Thyroid gland (tissue), 4 donors: ENCODE data around the gene CD8A. TPM values are rescaled to one million over a fixed set of nuclear protein-coding genes. Genes with fewer than 3 reads are reported as not detected.

ENCODE experiments used
- DNase-seq, 2 donors: peaks; one replicate each; pipeline ENCODE4 v3.0.0-alpha.2; 2019
- H3K27ac ChIP-seq, 3 donors: fragments of 200-600 bp; sonication (generic); 1 replicate in 2 of 3; 2 replicates in 1 of 3; pipeline ENCODE4 v1.5.1; 2016 to 2019; ENCODE audit warnings: mild to moderate bottlenecking in 1 of 3, moderate library complexity in 1 of 3
- H3K27me3 ChIP-seq: fragments of 200-600 bp; sonication (generic); one replicate; pipeline ENCODE4 v1.5.1; 2019
- H3K36me3 ChIP-seq, 2 donors: fragments of 200-600 bp; sonication (generic); one replicate each; pipeline ENCODE4 v1.5.1; 2016 to 2019
- H3K4me1 ChIP-seq, 2 donors: fragments of 200-600 bp; sonication (generic); one replicate each; pipeline ENCODE4 v1.5.1; 2017 to 2019
- H3K4me3 ChIP-seq, 3 donors: fragments of 200-600 bp; sonication (generic); replicated peaks in 1 of 3; 1 replicate in 2 of 3; 2 replicates in 1 of 3; pipeline ENCODE4 v1.5.1; 2016; ENCODE audit warnings: mild to moderate bottlenecking in 1 of 3
- H3K9me3 ChIP-seq: fragments of 200-600 bp; sonication (generic); one replicate; pipeline ENCODE4 v1.5.1; 2017
- POLR2A ChIP-seq, 2 donors: fragments of 450-650 bp; IDR thresholded peaks; one replicate each; pipeline ENCODE4 v1.6.1; 2017; ENCODE audit warnings: antibody characterized with exemption in 2 of 2, mild to moderate bottlenecking in 2 of 2, moderate library complexity in 1 of 2
- WGBS, 2 donors: methylation state at CpG; one replicate each; pipeline ENCODE4 v1.1.5; 2017; 5-methylcytosine and 5-hydroxymethylcytosine counted together
- intact Hi-C: fragments of 100-400 bp; cut with DNase I; formaldehyde crosslinking; loops from one replicate; pipeline ENCODE4 v1.15.1; 2023
- total RNA-seq, 4 donors: library from RNA; depleted of rRNA; stranded (reverse); fragments of >200 nt; gene quantifications; one replicate each; pipeline ENCODE4 v1.2.3, GENCODE V29; 2016
- TF ChIP-seq, protein P1 (sequence below), 6 experiments: fragments of 200-600 bp in 3 of 6; fragments of 450-650 bp in 3 of 6; sonication (generic) in 3 of 6; IDR thresholded peaks; one replicate each; pipeline ENCODE4 v1.5.1; 2016 to 2019; ENCODE audit warnings: antibody characterized with exemption in 6 of 6, mild to moderate bottlenecking in 2 of 6, inconsistent platforms in 1 of 6, moderate library complexity in 1 of 6

CD8A gene
- total RNA-seq, 4 donors from 2014 or later = 1.2 to 4.3 (median 2.3) TPM

GRCh38 chr2:86778957-86779356 lies 11.8 kb downstream of the CD8A start:
- Histone ChIP-seq H3K27ac (no peak overlapping the region), H3K36me3 (no peaks in the 10 kb centered on the region), H3K9me3 (no peaks in the 10 kb centered on the region), H3K27me3 (no peaks in the 10 kb centered on the region), H3K4me3 (no peak overlapping the region), H3K4me1 (peaks cover 6 to 8% of the 10 kb centered on the region in 2 donors)
- DNase-seq = no peak
- WGBS, 2 donors = 62 to 68% methylated on average over 2 of the region's 2 CpGs
- TF ChIP-seq, protein P1, sequence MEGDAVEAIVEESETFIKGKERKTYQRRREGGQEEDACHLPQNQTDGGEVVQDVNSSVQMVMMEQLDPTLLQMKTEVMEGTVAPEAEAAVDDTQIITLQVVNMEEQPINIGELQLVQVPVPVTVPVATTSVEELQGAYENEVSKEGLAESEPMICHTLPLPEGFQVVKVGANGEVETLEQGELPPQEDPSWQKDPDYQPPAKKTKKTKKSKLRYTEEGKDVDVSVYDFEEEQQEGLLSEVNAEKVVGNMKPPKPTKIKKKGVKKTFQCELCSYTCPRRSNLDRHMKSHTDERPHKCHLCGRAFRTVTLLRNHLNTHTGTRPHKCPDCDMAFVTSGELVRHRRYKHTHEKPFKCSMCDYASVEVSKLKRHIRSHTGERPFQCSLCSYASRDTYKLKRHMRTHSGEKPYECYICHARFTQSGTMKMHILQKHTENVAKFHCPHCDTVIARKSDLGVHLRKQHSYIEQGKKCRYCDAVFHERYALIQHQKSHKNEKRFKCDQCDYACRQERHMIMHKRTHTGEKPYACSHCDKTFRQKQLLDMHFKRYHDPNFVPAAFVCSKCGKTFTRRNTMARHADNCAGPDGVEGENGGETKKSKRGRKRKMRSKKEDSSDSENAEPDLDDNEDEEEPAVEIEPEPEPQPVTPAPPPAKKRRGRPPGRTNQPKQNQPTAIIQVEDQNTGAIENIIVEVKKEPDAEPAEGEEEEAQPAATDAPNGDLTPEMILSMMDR (IDR thresholded peaks at IDR 0.05) = no peak
- TF ChIP-seq POLR2A (IDR thresholded peaks at IDR 0.05) = no peak
- intact Hi-C loops = no loop called here

DNA sequence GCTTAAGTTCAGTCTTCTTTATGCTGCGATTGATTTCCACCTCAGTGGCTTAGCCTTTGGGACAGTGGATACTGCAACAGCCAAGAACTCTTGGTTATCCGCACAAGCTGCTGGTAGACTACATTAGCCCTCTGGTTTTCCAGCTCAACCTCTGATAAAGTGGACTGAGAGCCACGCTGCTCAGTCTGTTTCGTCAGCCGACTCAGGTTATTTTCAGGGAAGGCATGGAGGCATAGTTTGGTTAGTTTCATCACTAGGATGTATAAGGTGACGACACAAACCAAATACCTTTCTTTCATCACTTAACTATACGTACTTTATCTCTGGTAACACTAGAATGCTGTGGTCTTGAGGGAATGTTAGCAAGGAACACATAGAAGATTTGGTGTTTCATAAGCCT lies 14.2 kb downstream of the CD8A start:
- TF ChIP-seq, protein P1 (IDR thresholded peaks at IDR 0.05) = no peak
- TF ChIP-seq POLR2A (IDR thresholded peaks at IDR 0.05) = no peak
- 84 to 85% methylated on average over 7 of the region's 7 CpGs for WGBS, 2 donors
- H3K9me3 ChIP-seq = no peaks in the 10 kb centered on the region
- H3K27ac ChIP-seq = no peak overlapping the region
- no peak for DNase-seq
- no peaks in the 10 kb centered on the region for H3K36me3 ChIP-seq
- intact Hi-C loops = no loop called here
- peaks cover 11 to 14% of the 10 kb centered on the region in 2 donors for H3K4me1 ChIP-seq
- no peaks in the 10 kb centered on the region for H3K27me3 ChIP-seq
- H3K4me3 ChIP-seq = no peak overlapping the region

GRCh38 chr2:86775338-86775737 lies 15.4 kb downstream of the CD8A start:
- peaks cover 11 to 14% of the 10 kb centered on the region in 2 donors for H3K4me1 ChIP-seq
- H3K27me3 ChIP-seq = no peaks in the 10 kb centered on the region
- WGBS, 2 donors = 27 to 37% methylated on average over 4 of the region's 4 CpGs
- peaks cover 0 to 6% of the 10 kb centered on the region in 2 donors for H3K36me3 ChIP-seq
- intact Hi-C loops = no loop called here
- no peaks in the 10 kb centered on the region for H3K9me3 ChIP-seq
- H3K4me3 ChIP-seq = no peak overlapping the region
- no peak for TF ChIP-seq POLR2A (IDR thresholded peaks at IDR 0.05)
- TF ChIP-seq, protein P1 (IDR thresholded peaks at IDR 0.05) = no peak
- H3K27ac ChIP-seq = no peak overlapping the region
- DNase-seq = no peak

GRCh38 chr2:86774862-86775261 lies 15.9 kb downstream of the CD8A start:
- no peak for DNase-seq
- Histone ChIP-seq H3K9me3 (no peaks in the 10 kb centered on the region), H3K36me3 (peaks cover 0 to 6% of the 10 kb centered on the region in 2 donors), H3K4me1 (peaks cover 11 to 14% of the 10 kb centered on the region in 2 donors), H3K4me3 (no peak overlapping the region), H3K27ac (no peak overlapping the region), H3K27me3 (no peaks in the 10 kb centered on the region)
- TF ChIP-seq, protein P1 (IDR thresholded peaks at IDR 0.05) = no peak
- TF ChIP-seq POLR2A (IDR thresholded peaks at IDR 0.05) = no peak
- intact Hi-C loops = no loop called here
- whole genome bisulfite sequencing, 2 donors = 77 to 84% methylated on average over 5 of the region's 5 CpGs

GRCh38 chr2:86772611-86773010 lies 18.1 kb downstream of the CD8A start:
- TF ChIP-seq, protein P1 (IDR thresholded peaks at IDR 0.05) = no peak
- TF ChIP-seq POLR2A (IDR thresholded peaks at IDR 0.05) = no peak
- Histone ChIP-seq H3K27me3 (no peaks in the 10 kb centered on the region), H3K27ac (peak overlapping the region; percentile 33 to 62 (median 43)), H3K4me3 (no peak overlapping the region), H3K9me3 (no peaks in the 10 kb centered on the region), H3K36me3 (peaks cover 0 to 6% of the 10 kb centered on the region in 2 donors), H3K4me1 (peaks cover 11 to 14% of the 10 kb centered on the region in 2 donors)
- intact Hi-C loops = no loop called here
- DNase-seq = peak; percentile 87 to 91
- 31 to 33% methylated on average over 5 of the region's 5 CpGs for WGBS, 2 donors
